HG03095 (cell line): ENCODE results near the gene SARDH.

Source experiments
- ATAC-seq: cut with Tn5 transposase; IDR thresholded peaks from one replicate; pipeline ENCODE4 v1.9.1; 2021; ENCODE audit warnings: moderate library complexity; ENCODE audit not compliant: unreplicated experiment

SARDH gene

GRCh38 chr9:133735415-133735775 lies 2.8 kb downstream of the SARDH start:
- no peak for ATAC-seq

GRCh38 chr9:133734590-133735414 lies 3.4 kb downstream of the SARDH start:
- no peak for ATAC-seq

- ATAC-seq: no peak
These were observed 4.2 kb downstream of the SARDH start for GRCh38 chr9:133733796-133734533.

GRCh38 chr9:133733421-133733795 lies 4.7 kb downstream of the SARDH start:
- no peak for ATAC-seq

- no peak for ATAC-seq
These were observed 5.3 kb downstream of the SARDH start for GRCh38 chr9:133732639-133733408.

GRCh38 chr9:133731876-133732638 lies 6.1 kb downstream of the SARDH start:
- no peak for ATAC-seq

- no peak for ATAC-seq
These were observed 7.0 kb downstream of the SARDH start for GRCh38 chr9:133730994-133731715.

- no peak for ATAC-seq
These were observed 8.4 kb downstream of the SARDH start for GRCh38 chr9:133729617-133730281.

GRCh38 chr9:133728856-133729616 lies 9.1 kb downstream of the SARDH start:
- ATAC-seq: no peak

- ATAC-seq: no peak
These were observed 10.2 kb downstream of the SARDH start for GRCh38 chr9:133727876-133728441.

- no peak for ATAC-seq
These were observed 10.8 kb downstream of the SARDH start for GRCh38 chr9:133727277-133727875.

- ATAC-seq: no peak
These were observed 11.5 kb downstream of the SARDH start for GRCh38 chr9:133726401-133727276.

GRCh38 chr9:133725886-133726285 lies 12.3 kb downstream of the SARDH start:
- ATAC-seq: no peak

GRCh38 chr9:133718563-133719315 lies 19.4 kb downstream of the SARDH start:
- no peak for ATAC-seq

- ATAC-seq: no peak
These were observed 20.8 kb downstream of the SARDH start for GRCh38 chr9:133717113-133718031.
